HFFc6 (cell line): ENCODE results near the gene RASSF8. TPM values are rescaled to one million over a fixed set of nuclear protein-coding genes. Genes with fewer than 3 reads are reported as not detected.

Source experiments
- DNase-seq: peaks from one replicate; pipeline ENCODE4 v3.0.0-alpha.2; 2018
- H3K27ac Mint-ChIP-seq: 2 replicates; pipeline ENCODE4 v1.8.0; 2020; ENCODE audit warnings: mild to moderate bottlenecking, mixed read lengths
- H3K27me3 Mint-ChIP-seq: 2 replicates; pipeline ENCODE4 v1.8.0; 2021; ENCODE audit warnings: mild to moderate bottlenecking, moderate library complexity, mixed read lengths; ENCODE audit not compliant: insufficient read depth
- H3K36me3 Mint-ChIP-seq: 2 replicates; pipeline ENCODE4 v1.8.0; 2021; ENCODE audit warnings: low read depth, mixed read lengths
- H3K4me1 Mint-ChIP-seq: 2 replicates; pipeline ENCODE4 v1.8.0; 2020; ENCODE audit warnings: low read depth, mixed read lengths
- H3K4me3 Mint-ChIP-seq: 2 replicates; pipeline ENCODE4 v1.8.0; 2020; ENCODE audit warnings: mild to moderate bottlenecking, moderate library complexity, mixed read lengths
- H3K9me3 Mint-ChIP-seq: 2 replicates; pipeline ENCODE4 v1.8.0; 2020; ENCODE audit warnings: mild to moderate bottlenecking, mixed read lengths
- CTCF ChIP-seq: fragments of 200-600 bp; sonication (generic); IDR thresholded peaks from 2 replicates; pipeline ENCODE4 v1.5.0; 2021; ENCODE audit warnings: antibody characterized with exemption, mild to moderate bottlenecking
- total RNA-seq, 6 experiments: library from RNA; stranded (reverse); fragmentation: NEBNext Ultra II Directional; extraction: Animal tissue kit (Norgen Biotek cat#: 25700); gene quantifications; 2 replicates in 1 of 6; 3 replicates in 5 of 6; pipeline ENCODE4 v1.2.3, GENCODE V29; 2021

RASSF8 gene
- total RNA-seq, 6 experiments from 2014 or later: 61.7 to 84.5 (median 77.0) TPM

GRCh38 chr12:25949343-25949742 is 9.1 kb upstream of the RASSF8 start:
- Mint-ChIP-seq H3K36me3 (peaks cover 27% of the 10 kb centered on the region), H3K4me3 (no peak overlapping the region), H3K9me3 (peaks cover 11% of the 10 kb centered on the region), H3K27ac (no peak overlapping the region), H3K4me1 (peaks cover 9% of the 10 kb centered on the region), H3K27me3 (no peaks in the 10 kb centered on the region; the same call in 1 of the 2 replicates)
- no peak for TF ChIP-seq CTCF
- DNase-seq: no peak

- H3K4me1 Mint-ChIP-seq: peaks cover 9% of the 10 kb centered on the region
- H3K27ac Mint-ChIP-seq: peak overlapping the region; percentile 27; the same call in 1 of the 2 replicates
- H3K27me3 Mint-ChIP-seq: peaks cover 3% of the 10 kb centered on the region
- no peak for DNase-seq
- peaks cover 34% of the 10 kb centered on the region for H3K36me3 Mint-ChIP-seq
- H3K9me3 Mint-ChIP-seq: peaks cover 8% of the 10 kb centered on the region
- H3K4me3 Mint-ChIP-seq: no peak overlapping the region
- no peak for TF ChIP-seq CTCF
These were observed 8.0 kb upstream of the RASSF8 start for GRCh38 chr12:25950329-25951115.

- H3K4me1 Mint-ChIP-seq: peaks cover 53% of the 10 kb centered on the region
- H3K36me3 Mint-ChIP-seq: peaks cover 32% of the 10 kb centered on the region
- H3K27ac Mint-ChIP-seq: peak overlapping the region; percentile 96
- H3K27me3 Mint-ChIP-seq: peaks cover 3% of the 10 kb centered on the region
- H3K4me3 Mint-ChIP-seq: peak overlapping the region; percentile 94
- no peaks in the 10 kb centered on the region for H3K9me3 Mint-ChIP-seq
- peak; percentile 34; the same call in 1 of the 2 replicates for TF ChIP-seq CTCF
- peak; percentile 85 for DNase-seq
These were observed 572 bp upstream of the RASSF8 start for GRCh38 chr12:25957793-25958427.

- Mint-ChIP-seq H3K27me3 (peaks cover 3% of the 10 kb centered on the region), H3K4me1 (peaks cover 62% of the 10 kb centered on the region), H3K4me3 (peak overlapping the region; percentile 89), H3K9me3 (no peaks in the 10 kb centered on the region), H3K36me3 (peaks cover 30% of the 10 kb centered on the region), H3K27ac (peak overlapping the region; percentile 87)
- TF ChIP-seq CTCF: peak; percentile 2; the same call in 1 of the 2 replicates
- DNase-seq: peak; percentile 85
These were observed 834 bp downstream of the RASSF8 start for GRCh38 chr12:25959071-25959961.

- Mint-ChIP-seq H3K27ac (peak overlapping the region; percentile 87), H3K9me3 (no peaks in the 10 kb centered on the region), H3K27me3 (no peaks in the 10 kb centered on the region; the same call in none of the 2 replicates), H3K4me3 (peak overlapping the region; percentile 89), H3K4me1 (peaks cover 62% of the 10 kb centered on the region), H3K36me3 (peaks cover 22% of the 10 kb centered on the region)
- TF ChIP-seq CTCF: peak; percentile 23; the same call in 1 of the 2 replicates
- peak; percentile 33 for DNase-seq
These were observed 1.7 kb downstream of the RASSF8 start for GRCh38 chr12:25960143-25960542.
